Mucosa of descending colon (tissue), 3 donors: ENCODE data around the gene FUOM. TPM values are rescaled to one million over a fixed set of nuclear protein-coding genes. Genes with fewer than 3 reads are reported as not detected.
A peak's percentile ranks its signal among the peaks of the same experiment; 100 is the strongest.

Source experiments
- ATAC-seq: fragments of 200-7000 bp; cut with Tn5 transposase; one replicate; pipeline ENCODE4 v1.9.1; 2020; ENCODE audit warnings: mild to moderate bottlenecking, moderate library complexity
- DNase-seq, 3 donors: peaks; one replicate each; pipeline ENCODE4 v3.0.0-alpha.2; 2020
- H3K36me3 ChIP-seq: fragments of 200-600 bp; one replicate; pipeline ENCODE4 v1.8.0; 2021; ENCODE audit warnings: low read depth, mild to moderate bottlenecking
- H3K4me1 ChIP-seq: fragments of 200-600 bp; one replicate; pipeline ENCODE4 v1.8.0; 2021; ENCODE audit warnings: low read depth, mild to moderate bottlenecking
- H3K4me3 ChIP-seq: fragments of 200-600 bp; one replicate; pipeline ENCODE4 v1.8.0; 2021; ENCODE audit warnings: mild to moderate bottlenecking
- H3K9me3 ChIP-seq: fragments of 200-600 bp; one replicate; pipeline ENCODE4 v1.8.0; 2021; ENCODE audit warnings: mild to moderate bottlenecking
- intact Hi-C, 2 donors: fragments of 100-400 bp; cut with DNase I in 1 of 2; cut with micrococcal nuclease in 1 of 2; formaldehyde crosslinking; loops; one replicate each; pipeline versions ENCODE4 v1.11.0 to v1.11.1; 2022; cut with DNase I, micrococcal nuclease
- total RNA-seq, 3 donors: library from RNA; stranded (reverse); fragmentation: NEBNext Ultra II Directional in 2 of 3; extraction: Animal tissue kit (Norgen Biotek cat#: 25700) in 2 of 3; gene quantifications; one replicate each; pipeline versions ENCODE4 v1.2.1 to v1.2.4, GENCODE V29; 2021 to 2023
- TF ChIP-seq, protein P1 (sequence below): fragments of 200-600 bp; IDR thresholded peaks from one replicate; pipeline ENCODE4 v1.8.0; 2022; ENCODE audit warnings: antibody characterized with exemption, mild to moderate bottlenecking
- donor health status: DM: no; HTN: no; CAD: no; lungs with moderate emphysema.
- donor health status: DM: no; HTN: no; CAD: no.
- donor health status: DM: no; HTN: yes; CAD: no.

FUOM gene
- total RNA-seq, 3 donors from 2014 or later: 13.5 to 22.2 (median 18.8) TPM

DNA sequence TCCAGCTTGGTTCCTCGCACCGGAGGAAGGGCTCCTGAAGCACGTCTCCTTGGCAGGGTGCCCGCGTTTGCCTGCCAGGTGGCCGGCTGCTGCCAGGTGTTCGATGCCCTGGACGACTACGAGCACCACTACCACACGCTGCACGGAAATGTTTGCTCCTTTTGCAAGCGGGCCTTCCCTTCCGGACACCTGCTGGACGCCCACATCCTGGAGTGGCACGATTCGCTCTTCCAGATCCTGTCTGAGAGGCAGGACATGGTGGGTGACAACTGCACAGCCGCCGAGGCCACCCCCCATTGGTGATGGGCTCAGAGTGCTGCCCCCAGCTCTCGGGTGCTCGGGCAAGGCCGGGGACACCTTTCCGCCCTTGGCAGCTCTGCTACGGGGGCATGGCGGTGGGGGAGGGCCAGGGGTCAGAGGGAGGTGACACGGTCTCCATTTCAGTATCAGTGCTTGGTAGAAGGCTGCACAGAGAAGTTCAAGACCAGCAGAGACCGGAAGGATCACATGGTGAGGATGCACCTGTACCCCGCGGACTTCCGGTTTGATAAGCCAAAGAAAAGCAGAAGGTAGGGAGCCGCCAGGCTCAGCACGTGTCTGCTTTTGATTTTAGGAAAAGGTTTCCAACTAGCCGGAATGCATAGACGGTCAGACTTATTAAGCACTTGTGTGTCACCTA is 48.0 kb downstream of the FUOM start:
- no peaks in the 10 kb centered on the region for H3K36me3 ChIP-seq
- ATAC-seq (peak; percentile 33), DNase-seq (peak; percentile 78 to 86 (median 81))
- TF ChIP-seq, protein P1, sequence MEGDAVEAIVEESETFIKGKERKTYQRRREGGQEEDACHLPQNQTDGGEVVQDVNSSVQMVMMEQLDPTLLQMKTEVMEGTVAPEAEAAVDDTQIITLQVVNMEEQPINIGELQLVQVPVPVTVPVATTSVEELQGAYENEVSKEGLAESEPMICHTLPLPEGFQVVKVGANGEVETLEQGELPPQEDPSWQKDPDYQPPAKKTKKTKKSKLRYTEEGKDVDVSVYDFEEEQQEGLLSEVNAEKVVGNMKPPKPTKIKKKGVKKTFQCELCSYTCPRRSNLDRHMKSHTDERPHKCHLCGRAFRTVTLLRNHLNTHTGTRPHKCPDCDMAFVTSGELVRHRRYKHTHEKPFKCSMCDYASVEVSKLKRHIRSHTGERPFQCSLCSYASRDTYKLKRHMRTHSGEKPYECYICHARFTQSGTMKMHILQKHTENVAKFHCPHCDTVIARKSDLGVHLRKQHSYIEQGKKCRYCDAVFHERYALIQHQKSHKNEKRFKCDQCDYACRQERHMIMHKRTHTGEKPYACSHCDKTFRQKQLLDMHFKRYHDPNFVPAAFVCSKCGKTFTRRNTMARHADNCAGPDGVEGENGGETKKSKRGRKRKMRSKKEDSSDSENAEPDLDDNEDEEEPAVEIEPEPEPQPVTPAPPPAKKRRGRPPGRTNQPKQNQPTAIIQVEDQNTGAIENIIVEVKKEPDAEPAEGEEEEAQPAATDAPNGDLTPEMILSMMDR: no peak
- peaks cover 21% of the 10 kb centered on the region for H3K4me1 ChIP-seq
- H3K4me3 ChIP-seq: no peak overlapping the region
- intact Hi-C loops: no loop called here
- H3K9me3 ChIP-seq: no peaks in the 10 kb centered on the region

DNA sequence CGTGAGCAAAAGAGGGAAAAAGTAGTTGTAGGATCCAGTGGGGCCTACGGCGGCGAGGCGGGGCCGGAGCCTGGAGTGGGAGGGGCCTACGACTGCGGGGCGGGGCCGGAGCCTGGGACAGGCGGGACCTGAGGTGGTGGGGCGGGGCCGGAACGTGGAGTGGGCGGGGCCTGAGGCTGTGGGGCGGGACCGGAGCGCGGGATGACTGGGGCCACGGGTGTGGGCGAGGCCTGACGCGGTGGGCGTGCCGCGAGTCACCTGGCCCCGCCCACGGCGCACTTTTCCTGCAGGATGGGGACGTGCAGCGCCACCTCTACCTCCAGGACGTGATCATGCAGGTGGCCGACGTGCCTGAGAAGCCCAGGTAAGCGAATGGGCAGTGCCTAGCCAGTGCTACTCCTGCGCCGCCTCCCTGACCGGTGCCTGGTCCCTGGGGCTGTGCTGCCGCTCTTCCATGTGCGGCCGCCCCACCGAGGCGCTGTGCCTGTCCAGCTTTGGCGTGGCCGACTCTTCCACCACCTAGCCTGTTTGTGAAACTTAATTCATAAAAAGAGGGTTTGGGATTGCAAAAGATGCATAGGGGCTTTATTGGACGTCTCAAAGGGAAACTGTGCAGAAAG is 48.6 kb downstream of the FUOM start:
- H3K36me3 ChIP-seq: no peaks in the 10 kb centered on the region
- intact Hi-C loops: no loop called here
- H3K4me1 ChIP-seq: peaks cover 21% of the 10 kb centered on the region
- peak; percentile 94 for ATAC-seq
- H3K4me3 ChIP-seq: peak overlapping the region; percentile 94
- DNase-seq: peak; percentile 97 to 99 (median 98)
- TF ChIP-seq, protein P1: no peak
- no peaks in the 10 kb centered on the region for H3K9me3 ChIP-seq

DNA sequence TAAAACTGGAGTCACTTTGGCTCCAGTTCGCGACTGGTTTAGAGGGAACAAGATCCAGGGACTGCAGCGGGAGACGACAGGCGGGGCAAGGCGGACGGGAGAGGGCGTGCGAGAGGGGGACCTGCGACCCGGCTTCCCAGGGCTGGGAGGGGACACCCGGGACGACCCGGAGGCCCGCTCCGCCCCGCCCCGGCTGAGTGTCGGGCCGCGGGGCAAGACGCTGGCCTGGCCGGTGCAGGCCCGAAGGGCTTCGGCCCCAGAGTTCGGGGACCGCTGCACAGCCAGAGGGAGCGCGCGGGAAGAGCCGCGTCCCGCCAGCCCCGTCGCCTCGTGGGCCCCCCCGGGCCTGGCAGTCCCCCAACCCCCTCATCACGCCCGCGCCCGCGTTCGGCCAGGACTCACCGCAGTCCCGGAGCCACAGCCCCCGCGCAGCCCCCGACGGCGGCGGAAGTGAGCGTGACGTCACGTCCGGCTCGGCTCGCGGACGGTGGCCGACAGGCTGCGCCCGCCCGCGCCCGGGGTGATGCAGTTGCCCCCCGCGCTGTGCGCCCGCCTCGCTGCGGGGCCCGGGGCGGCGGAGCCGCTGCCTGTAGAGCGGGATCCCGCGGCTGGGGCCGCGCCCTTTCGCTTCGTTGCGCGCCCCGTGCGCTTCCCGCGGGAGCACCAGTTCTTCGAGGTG is 49.3 kb downstream of the FUOM start, which contains the start of the genes TUBGCP2 and ZNF511:
TUBGCP2 (minus strand) TSS at position 452 of the 679 bp plus-strand sequence. CDS start 5,931 bp downstream, outside the sequence.
ZNF511 (plus strand) TSS at position 494 of the 679 bp plus-strand sequence; CDS start at position 524, 30 bp downstream.
- TF ChIP-seq, protein P1: no peak
- Histone ChIP-seq H3K4me3 (peak within 1 kb of the TSS; percentile 94), H3K9me3 (no peaks in the 10 kb centered on the region), H3K4me1 (peaks cover 21% of the 10 kb centered on the region), H3K36me3 (no peaks in the 10 kb centered on the region)
- DNase-seq: peak; percentile 87 to 93 (median 92)
- ATAC-seq: peak; percentile 79
- intact Hi-C loops: no loop called here

DNA sequence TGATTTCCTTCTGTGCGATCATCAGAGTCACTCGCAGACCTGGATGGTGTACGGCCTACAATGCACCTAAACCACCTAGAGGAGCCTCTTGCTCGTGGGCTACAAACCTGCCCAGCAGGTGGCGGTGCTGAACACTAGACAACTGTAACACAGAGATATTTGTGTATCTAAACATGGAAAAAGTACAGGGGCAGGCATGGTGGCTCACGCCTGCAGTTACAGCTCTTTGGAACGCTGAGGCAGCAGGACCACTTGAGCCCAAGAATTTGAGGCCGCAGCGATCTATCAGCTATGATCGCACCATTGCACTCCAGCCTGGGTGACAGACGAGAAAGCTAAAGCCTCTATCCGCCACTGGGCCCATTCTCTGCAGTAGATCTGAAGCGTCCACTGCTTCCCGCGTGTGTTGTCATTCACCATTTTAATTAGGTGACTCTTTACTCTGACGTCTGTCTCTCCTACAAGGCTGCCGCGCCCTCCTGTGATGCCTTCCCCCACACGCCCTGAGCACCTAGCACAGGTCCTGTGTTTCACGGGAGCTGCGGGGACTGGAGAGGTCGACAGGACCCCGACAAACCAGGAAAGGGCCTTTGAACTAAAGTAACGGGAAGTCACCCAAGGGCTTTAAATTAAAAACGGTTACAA is 49.9 kb downstream of the FUOM start:
- DNase-seq (peak; percentile 91 to 98 (median 93)), ATAC-seq (peak; percentile 48)
- Histone ChIP-seq H3K9me3 (no peaks in the 10 kb centered on the region), H3K36me3 (no peaks in the 10 kb centered on the region), H3K4me3 (peak overlapping the region; percentile 94), H3K4me1 (peaks cover 21% of the 10 kb centered on the region)
- TF ChIP-seq, protein P1: peak; percentile 64
- intact Hi-C loops: no loop called here

DNA sequence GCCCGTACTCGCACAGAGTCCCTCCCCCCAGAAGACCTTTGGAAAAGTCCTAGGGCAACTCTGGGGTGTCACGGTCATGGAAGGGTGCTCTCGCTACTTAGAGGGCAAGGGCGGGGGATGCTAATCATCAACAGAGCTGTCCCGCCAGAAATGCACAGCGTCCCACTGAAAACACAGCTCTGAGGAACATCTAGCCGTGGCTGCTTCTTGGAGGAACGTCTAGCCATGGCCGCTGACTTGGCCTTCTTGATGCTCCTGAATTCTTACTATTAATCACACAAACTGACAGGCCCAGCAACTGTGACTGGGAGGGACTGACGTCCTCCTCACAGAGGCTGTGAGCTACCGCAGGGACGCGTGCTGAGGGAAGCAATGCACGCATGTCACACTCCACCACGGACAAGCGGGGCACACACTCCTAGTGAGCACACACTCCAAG is 50.9 kb downstream of the FUOM start:
- Histone ChIP-seq H3K4me3 (no peak overlapping the region), H3K4me1 (peaks cover 21% of the 10 kb centered on the region), H3K9me3 (no peaks in the 10 kb centered on the region), H3K36me3 (no peaks in the 10 kb centered on the region)
- ATAC-seq: no peak
- TF ChIP-seq, protein P1: no peak
- intact Hi-C loops: no loop called here
- peak in 2 of 3 donors; percentile 27 to 56 for DNase-seq
